HuH-7 (cell line): ENCODE measurements around the gene TAS2R30.

ENCODE experiments used
- DNase-seq: peaks from one replicate; pipeline ENCODE4 v3.0.0; 2011; ENCODE audit warnings: low spot score

Gene TAS2R30, protein sequence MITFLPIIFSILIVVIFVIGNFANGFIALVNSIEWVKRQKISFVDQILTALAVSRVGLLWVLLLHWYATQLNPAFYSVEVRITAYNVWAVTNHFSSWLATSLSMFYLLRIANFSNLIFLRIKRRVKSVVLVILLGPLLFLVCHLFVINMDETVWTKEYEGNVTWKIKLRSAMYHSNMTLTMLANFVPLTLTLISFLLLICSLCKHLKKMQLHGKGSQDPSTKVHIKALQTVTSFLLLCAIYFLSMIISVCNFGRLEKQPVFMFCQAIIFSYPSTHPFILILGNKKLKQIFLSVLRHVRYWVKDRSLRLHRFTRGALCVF

DNA sequence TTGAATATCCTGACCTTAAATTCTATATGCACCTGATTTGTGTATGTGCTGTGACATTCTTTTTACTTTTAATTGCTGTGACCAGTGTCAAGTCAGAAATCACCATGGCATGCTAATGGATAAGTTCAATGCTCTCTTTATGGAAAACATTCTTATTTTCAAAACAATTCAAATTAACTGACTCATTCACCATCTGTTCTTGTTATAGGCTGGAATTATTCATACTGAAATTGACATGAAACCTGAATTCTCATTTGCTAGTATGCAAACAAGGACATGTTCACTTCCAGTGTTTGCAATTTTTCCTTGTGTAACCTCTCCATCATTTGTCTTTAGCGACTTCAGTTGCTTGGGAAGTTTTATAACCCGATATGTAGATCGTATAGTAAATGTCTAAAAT is at the start of gene TAS2R30:
Gene TAS2R30, minus strand, starts transcription at position 340 of the 400 bp plus-strand sequence. CDS start 400 bp downstream, outside the sequence.
- DNase-seq: no peak

- DNase-seq: no peak
Observed at GRCh38 chr12:11183011-11183410, 48.6 kb upstream of the TAS2R30 start.

DNA sequence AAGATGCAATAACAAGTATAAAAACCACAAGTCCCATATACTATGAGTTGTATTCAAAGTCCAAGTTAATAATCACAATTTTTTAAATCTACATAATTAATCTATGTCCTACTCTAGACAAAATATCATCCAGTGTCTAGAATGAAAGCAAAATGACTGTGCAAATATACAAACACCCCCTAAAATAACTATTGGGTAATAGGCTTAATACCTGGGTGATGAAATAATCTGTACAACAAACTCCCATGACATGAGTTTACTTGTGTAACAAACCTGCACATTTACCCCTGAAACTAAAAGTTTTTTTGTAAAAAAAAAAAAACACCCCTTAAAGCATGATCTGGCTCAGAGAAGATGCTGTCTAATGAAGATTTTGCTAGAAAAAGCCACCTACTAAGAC is 48.1 kb upstream of the TAS2R30 start:
- no peak for DNase-seq

DNA sequence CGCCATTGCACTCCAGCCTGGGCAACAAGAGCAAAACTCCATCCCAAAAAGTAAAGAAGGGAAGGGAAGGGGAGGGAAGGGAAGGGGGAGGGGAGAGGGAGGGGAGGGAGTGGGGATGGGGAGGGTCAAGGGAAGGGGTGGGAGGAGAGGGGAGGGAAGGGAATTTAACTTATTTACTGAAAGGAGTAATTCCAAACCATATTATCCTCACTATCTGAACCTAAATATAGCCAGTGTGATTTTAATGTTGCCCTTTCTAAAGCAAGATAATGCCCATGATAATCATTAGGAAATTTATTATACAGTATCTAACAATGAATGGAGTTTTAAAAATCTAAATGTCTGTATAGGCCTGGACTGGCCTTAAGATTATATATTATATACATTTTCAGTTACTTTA is 43.8 kb upstream of the TAS2R30 start:
- DNase-seq: no peak

- no peak for DNase-seq
Observed at GRCh38 chr12:11174022-11174421, 39.6 kb upstream of the TAS2R30 start.

DNA sequence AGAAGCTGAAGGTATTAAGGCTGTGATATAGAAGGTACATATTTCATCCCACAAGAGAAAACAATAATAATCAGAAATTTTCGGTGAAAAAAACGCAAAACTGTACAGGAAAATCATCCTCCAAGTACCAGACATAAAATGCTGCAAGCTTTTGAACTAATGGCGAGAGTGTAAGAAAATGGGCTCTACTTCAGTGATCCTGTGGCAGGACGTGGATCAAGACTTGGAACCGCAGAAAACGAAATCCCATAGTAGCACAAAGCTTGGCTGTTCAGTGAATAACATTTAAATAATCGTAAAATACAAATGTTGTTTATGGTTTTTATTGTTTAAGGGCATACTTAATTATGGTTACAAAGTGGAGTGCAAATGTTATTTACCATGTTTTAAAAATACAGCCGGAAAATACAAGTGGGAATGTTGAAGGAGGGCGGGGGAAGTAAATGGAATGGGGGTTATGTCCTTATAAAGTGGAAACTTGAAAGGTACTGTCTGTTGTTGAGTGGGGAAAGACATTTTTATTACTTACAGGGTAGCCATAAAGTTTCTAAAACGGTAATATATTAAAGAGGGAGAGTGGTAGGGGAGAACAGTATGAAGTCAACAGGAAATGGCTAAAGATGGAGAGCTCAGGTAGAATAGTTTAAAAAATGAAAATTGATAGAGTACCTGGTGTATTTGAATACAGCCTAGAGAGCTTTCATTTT is 37.7 kb upstream of the TAS2R30 start:
- DNase-seq: no peak

DNA sequence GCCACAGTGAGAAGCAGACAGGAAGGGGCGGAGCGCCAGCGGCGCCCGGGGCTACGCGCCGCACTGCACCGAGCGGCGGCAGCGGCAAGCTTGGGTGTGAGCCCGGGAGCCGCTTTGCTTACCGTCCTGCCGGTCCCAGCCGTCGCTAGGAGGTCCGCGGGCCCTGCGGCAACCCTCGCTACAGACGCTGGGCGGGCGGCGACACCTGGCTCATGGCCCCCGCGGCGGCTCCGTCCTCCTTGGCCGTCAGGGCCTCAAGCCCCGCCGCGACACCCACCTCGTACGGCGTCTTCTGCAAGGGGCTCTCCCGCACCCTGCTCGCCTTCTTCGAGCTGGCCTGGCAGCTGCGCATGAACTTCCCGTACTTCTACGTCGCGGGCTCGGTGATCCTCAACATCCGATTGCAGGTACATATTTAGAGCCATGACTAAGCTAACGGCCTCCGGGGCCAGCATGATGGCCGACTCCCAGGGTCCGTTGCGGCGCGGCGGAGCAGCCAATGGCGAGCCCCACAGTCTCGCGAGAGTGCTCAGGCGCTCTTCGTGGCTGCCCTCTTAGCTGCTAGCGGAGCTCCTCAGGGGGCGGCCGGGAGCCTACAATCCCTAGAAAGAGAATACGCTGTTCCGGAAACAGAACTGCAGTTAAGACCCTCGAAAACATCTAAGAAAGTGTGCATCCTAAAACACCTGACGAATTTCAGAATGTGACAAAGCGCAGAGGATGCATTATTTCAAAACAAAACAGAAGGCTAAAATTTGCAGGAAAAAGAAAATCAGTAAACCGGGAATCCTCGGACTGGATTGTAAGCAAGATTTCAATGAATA is 36.9 kb upstream of the TAS2R30 start, which contains the start of gene SMIM10L1:
Gene SMIM10L1, plus strand, starts transcription at position 50 of the 824 bp plus-strand sequence. Its CDS starts 163 bp downstream, at position 213.
- DNase-seq: peak; percentile 73

DNA sequence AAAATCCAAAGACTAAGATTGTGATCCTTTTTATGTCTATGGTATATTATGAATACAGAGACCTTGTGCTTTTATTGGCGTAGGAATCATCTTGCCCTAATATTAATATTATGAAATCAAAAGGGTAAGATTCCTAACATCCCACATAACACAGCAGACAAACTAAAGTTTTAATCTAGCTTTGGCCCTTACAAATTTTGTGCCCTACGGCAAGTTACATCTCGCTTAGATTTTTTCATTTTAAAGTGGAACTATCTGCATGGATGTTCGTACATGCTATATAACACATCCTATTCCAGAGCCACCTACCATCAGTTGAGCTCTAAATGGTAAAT is 36.3 kb upstream of the TAS2R30 start:
- no peak for DNase-seq

DNA sequence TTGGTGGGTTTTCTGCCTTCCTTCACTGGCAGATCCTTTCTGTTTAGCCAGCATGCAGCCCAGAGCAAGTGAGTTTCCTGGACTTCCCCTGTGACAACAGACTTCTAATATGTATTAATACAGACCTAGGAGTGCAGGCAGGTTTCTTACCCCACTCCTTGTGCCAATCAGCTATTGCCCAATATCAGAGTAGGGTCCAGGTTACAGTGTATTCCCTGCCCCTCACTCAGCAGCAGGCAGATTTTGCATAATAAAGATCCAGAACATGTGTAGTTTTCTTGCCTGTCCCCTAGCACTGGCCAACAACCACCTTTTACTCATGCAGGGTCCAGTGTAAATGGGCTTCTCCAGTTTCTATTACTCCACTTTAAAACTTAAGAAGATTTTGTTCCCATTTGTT is 31.9 kb upstream of the TAS2R30 start:
- no peak for DNase-seq

- DNase-seq: no peak
Observed at GRCh38 chr12:11164384-11164783, 29.9 kb upstream of the TAS2R30 start.

GRCh38 chr12:11162502-11162901 is 28.1 kb upstream of the TAS2R30 start:
- no peak for DNase-seq

DNA sequence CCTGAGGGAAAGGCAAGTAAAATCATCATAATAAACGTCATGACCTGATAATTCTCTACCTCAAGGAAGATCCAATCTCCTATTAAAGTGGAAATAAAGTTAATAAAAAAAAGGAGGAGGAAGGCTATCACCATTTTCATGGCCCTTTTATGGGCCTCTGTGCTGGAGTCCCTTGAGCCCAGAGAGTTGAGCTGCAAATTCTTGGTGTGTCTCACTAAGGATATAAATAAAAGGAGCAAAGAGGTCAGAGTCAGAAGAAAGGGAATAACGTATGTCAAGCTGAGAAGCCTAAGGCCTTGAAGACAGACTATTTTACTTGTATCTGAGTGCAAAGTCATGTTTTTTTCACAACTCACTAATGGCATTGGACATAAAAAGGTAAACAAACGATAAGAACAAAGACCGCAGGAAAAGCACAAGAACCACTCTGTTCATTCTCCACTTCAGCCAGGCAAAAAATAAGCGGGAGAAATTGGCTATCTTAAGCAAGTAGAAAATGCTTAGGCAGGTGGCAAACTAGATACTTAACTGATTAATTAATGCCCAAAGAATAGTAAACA is 24.5 kb upstream of the TAS2R30 start:
- no peak for DNase-seq

GRCh38 chr12:11154400-11154925 is 20.0 kb upstream of the TAS2R30 start:
- DNase-seq: no peak

DNA sequence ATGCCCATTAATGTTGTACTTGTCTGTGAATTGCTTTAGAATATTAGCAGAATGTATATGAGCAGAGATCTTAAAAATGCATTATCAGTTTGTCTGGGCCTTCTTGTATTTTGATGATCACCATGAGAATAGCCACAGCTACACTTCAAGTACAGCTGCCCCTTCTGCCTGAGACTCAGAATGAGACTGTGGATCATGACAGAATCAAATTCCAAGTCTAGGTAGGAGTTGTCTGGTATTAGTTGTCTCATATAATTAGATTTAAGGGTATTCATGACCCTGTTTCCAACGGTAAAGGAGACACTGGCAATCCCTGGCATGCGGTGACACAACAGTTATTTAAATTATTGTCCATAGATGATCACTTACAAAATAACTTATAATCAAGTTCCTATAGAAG is 18.3 kb upstream of the TAS2R30 start:
- no peak for DNase-seq

DNA sequence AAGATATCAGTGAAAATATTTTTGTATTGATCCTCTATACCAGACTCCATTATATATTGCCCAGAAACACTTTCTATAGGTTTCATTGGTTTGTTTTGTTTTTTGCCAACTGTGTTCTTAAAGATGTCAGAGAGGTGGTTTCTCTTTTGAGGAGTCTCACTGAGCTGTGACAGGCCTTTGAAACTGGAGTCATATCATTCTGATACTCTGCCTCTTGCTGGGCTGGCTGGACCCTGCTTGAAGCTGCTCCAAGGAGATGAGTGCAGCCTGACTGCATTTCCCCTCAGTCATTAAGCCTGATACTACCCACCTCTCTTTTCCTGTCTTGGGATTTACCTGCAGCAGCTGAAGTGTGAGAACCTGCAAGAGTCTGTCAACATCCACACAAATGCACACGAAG is 16.4 kb upstream of the TAS2R30 start:
- DNase-seq: no peak

- no peak for DNase-seq
Observed at GRCh38 chr12:11147420-11147819, 13.0 kb upstream of the TAS2R30 start.

GRCh38 chr12:11144297-11144696 is 9.9 kb upstream of the TAS2R30 start:
- no peak for DNase-seq

- DNase-seq: no peak
Observed at GRCh38 chr12:11143352-11143751, 8.9 kb upstream of the TAS2R30 start.

- no peak for DNase-seq
Observed at GRCh38 chr12:11136075-11136474, 1.6 kb upstream of the TAS2R30 start.

DNA sequence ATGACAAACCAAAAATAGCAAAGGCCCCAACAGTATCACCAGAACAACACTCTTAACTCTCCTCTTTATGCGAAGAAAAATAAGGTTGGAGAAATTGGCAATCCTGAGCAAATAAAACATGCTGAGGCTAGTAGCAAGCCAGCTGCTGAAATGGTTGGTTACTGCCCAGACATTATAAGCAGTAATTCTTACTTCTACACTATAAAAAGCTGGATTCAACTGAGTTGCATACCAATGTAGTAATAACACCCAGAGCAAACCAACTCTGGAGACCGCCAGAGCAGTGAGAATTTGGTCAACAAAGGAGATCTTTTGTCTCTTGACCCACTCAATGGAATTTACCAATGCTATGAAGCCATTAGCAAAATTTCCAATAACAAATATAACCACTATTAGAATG is 628 bp downstream of the TAS2R30 start:
- DNase-seq: no peak

GRCh38 chr12:11133162-11133561 is 1.3 kb downstream of the TAS2R30 start:
- DNase-seq: no peak

DNA sequence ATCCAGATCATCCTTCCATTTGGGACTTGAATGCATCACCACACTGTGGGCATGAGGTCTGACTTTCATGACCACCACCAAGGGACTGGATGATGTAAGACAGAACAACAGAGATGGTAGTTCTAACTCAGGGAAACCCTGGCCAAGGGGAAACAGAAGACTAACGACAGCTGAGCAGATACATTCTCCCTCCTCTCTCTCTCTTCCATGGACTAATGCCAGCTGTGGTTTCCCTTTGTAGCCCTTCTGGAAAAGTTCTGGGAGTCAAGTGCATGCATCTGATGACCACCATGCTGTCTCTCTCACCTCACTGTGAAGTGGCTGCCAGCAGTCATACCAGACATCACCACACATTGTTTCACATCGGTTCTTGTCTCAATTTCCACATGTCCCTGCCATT is 3.4 kb downstream of the TAS2R30 start:
- DNase-seq: no peak
